ENCODE measurements around the gene ADGRA1. TPM values are rescaled to one million over a fixed set of nuclear protein-coding genes. Genes with fewer than 3 reads are reported as not detected.

ADGRA1 gene
- polyA plus RNA-seq, 10 donors: 1.8 to 3.2 (median 2.5) TPM

DNA sequence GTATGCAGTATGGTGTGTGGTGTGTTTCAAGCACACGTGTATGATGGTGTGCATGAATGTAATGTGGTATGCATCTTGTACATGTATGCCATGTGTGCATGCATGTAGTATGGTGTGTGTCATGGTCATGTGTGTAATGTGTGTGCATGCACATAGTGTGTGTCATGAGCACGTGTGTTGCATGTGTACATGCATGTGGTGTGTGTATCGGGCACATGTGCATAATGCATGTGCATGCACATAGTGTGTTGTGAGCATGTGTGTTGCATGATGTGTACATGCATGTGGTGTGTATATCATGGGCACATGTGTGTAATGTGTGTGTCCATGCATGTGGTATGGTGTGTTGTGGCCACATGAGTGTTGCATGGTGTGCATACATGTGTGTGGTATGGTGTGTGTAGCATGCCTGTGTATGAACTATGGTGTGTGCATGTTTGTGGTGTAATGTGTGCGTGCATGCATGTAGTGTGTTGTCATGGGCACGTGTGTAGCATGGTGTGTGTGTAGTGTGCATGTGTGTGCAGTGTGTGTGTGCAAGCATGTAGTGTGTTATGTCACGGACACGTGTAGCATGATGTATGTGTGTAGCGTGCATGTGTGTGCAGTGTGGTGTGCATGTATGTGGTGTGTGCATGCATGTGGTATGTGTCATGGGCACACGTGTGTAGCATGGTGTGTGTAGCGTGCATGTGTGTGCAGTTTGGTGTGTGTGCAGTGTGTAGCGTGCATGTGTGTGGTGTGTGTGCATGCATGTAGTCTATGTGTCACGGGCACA is 89.8 kb downstream of the ADGRA1 start:
- DNase-seq: no peak

DNA sequence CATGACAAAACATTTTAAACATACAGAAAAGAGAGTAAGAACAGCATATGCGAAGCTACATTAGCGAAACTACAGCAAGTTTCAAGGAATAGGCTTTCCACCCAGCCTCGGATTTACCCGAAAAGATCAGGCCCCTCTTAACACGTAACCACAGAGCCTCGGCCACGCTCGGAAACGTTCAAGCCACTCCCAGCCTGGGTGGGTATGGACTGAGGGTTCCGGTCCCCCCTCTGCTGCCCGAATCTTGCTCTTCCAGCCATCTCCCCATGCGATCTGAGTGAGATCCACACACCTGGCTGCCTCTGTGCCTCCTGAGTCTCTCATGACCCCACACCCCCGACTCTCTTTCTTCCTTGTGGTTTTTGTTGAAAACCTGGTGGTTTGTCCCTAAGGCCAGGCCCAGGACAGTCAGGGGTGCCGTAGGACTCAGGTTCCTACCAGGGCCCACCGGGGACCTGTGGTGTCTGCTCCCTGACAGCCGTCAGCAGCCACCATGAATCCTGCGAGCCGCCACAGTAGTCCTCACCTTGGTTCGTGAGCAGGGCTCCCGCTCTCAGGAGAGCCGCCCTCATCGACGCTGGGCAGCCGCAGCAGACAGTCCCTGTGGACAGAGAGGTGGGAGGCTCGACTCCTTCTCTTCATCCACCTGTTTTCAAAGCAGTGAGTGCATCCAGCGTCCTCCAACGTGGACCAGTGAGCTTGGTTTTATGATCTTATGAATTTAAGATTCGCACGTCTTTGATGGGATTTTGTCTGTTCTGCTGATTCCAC is 90.8 kb downstream of the ADGRA1 start:
- DNase-seq: no peak

DNA sequence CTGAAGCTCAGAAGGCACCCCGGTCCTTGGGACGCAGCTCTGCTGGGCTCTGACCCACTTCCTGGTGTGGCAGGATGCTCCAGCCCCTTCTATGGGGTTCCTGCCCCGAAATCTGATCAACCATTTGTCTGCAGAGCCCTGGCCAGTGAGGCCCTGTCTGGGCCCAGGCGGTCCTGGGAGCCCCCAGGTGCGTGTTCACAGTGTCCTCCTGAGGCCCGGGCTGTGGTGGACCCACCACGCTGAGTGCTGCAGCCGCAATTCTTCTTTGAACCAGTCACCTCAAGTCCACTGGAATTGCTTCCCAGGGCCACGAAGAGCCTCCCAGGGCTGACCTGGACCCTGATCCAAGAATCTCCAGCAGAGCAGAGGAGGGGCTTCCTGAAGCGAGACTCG is 91.4 kb downstream of the ADGRA1 start:
- DNase-seq: no peak

GRCh38 chr10:133179651-133180050 is 91.9 kb downstream of the ADGRA1 start:
- no peak for DNase-seq

- DNase-seq: no peak
Measured at GRCh38 chr10:133180192-133180964, 92.7 kb downstream of the ADGRA1 start.

- DNase-seq: no peak
Measured at GRCh38 chr10:133180965-133181639, 93.4 kb downstream of the ADGRA1 start.

Other genes starting within 250 kb of the ADGRA1 start
- under 1 TPM; 0.21 to 0.53 (median 0.44) TPM for gene CFAP46, start 145.4 kb upstream of the ADGRA1 start, polyA plus RNA-seq (ENCODE audit: insufficient read length in 10 of 10)
- 1 to 10 TPM; 1.4 to 7.5 (median 4.1) TPM for gene KNDC1, start 72.3 kb downstream of the ADGRA1 start, polyA plus RNA-seq (ENCODE audit: insufficient read length in 10 of 10)
- gene UTF1, start 142.3 kb downstream of the ADGRA1 start, polyA plus RNA-seq (ENCODE audit: insufficient read length in 10 of 10): under 1 TPM in 2 of 10 donors, not detected in 8; 0.11 to 0.18 TPM
- gene VENTX, start 149.9 kb downstream of the ADGRA1 start, polyA plus RNA-seq (ENCODE audit: insufficient read length in 10 of 10): under 1 TPM; 0.09 to 0.24 (median 0.18) TPM
- 1 to 10 TPM in 9 of 10 donors, under 1 TPM in 1; 0.70 to 3.3 (median 1.6) TPM for gene ADAM8, start 188.9 kb downstream of the ADGRA1 start, polyA plus RNA-seq (ENCODE audit: insufficient read length in 10 of 10)
- gene TUBGCP2, start 220.9 kb downstream of the ADGRA1 start, polyA plus RNA-seq (ENCODE audit: insufficient read length in 10 of 10): 10 to 100 TPM; 33.9 to 43.6 (median 40.1) TPM
- gene ZNF511, start 221.0 kb downstream of the ADGRA1 start, polyA plus RNA-seq (ENCODE audit: insufficient read length in 10 of 10): 10 to 100 TPM; 29.0 to 40.0 (median 33.4) TPM
- gene CALY, start 249.0 kb downstream of the ADGRA1 start, polyA plus RNA-seq (ENCODE audit: insufficient read length in 10 of 10): under 1 TPM in 1 of 10 donors, not detected in 9; 0.30 TPM

All from muscle of back (tissue), 11 donors.